Skeletal muscle tissue (tissue), 5 donors: ENCODE measurements around the gene CGB2. TPM values are rescaled to one million over a fixed set of nuclear protein-coding genes. Genes with fewer than 3 reads are reported as not detected.
"Not testable (repeated sequence)": the region's sequence is repeated elsewhere in the genome, so short reads cannot be mapped to it uniquely, and the experiment has no call there.

Experiments
- H3K27ac ChIP-seq: one replicate; pipeline ENCODE4 v1.7.0; 2013; ENCODE audit warnings: mild to moderate bottlenecking, low read depth, low read length, inconsistent platforms
- H3K27me3 ChIP-seq, 3 donors: one replicate each; pipeline ENCODE4 v1.7.0; 2013; ENCODE audit warnings: low read length in 3 of 3; ENCODE audit not compliant: control insufficient read depth in 3 of 3, insufficient read depth in 3 of 3
- H3K36me3 ChIP-seq, 3 donors: one replicate each; pipeline ENCODE4 v1.7.0; 2013; ENCODE audit warnings: low read length in 3 of 3; ENCODE audit not compliant: control insufficient read depth in 3 of 3, insufficient read depth in 3 of 3
- H3K4me1 ChIP-seq, 3 donors: one replicate each; pipeline ENCODE4 v1.7.0; 2013; ENCODE audit warnings: low read length in 3 of 3, mild to moderate bottlenecking in 3 of 3; ENCODE audit not compliant: control insufficient read depth in 3 of 3, insufficient read depth in 3 of 3
- H3K4me3 ChIP-seq, 3 donors: one replicate each; pipeline ENCODE4 v1.7.0; 2013; ENCODE audit warnings: low read length in 3 of 3
- H3K9ac ChIP-seq, 3 donors: one replicate each; pipeline ENCODE4 v1.7.0; 2013; ENCODE audit warnings: low read length in 3 of 3, mild to moderate bottlenecking in 3 of 3, moderate library complexity in 2 of 3, low read depth in 1 of 3
- H3K9me3 ChIP-seq, 3 donors: one replicate each; pipeline ENCODE4 v1.7.0; 2013; ENCODE audit warnings: low read length in 3 of 3; ENCODE audit not compliant: control insufficient read depth in 3 of 3
- small RNA-seq: library from RNA; depleted of rRNA; stranded (forward); fragments of <200 nt; gene quantifications from one replicate; pipeline ENCODE3, GENCODE V24; 2014
- total RNA-seq: library from RNA; depleted of rRNA; stranded (reverse); fragments of >200 nt; gene quantifications from one replicate; pipeline ENCODE4 v1.2.3, GENCODE V29; 2014
- donor health status: Osteomylitis.

CGB2 gene
- total RNA-seq, 1 donor from 2014 or later = not detected

GRCh38 chr19:49073514-49074378 is 42.1 kb downstream of the CGB2 start:
- Histone ChIP-seq H3K36me3 (peaks cover 0 to 6% (median 3%) of the 10 kb centered on the region in 3 donors), H3K27me3 (peaks cover 3 to 14% (median 12%) of the 10 kb centered on the region in 3 donors), H3K27ac (peak overlapping the region; percentile 93), H3K9me3 (no peaks in the 10 kb centered on the region), H3K4me1 (peaks cover 30 to 40% (median 35%) of the 10 kb centered on the region in 3 donors), H3K9ac (peak overlapping the region; percentile 90 to 93 (median 90)), H3K4me3 (peak overlapping the region; percentile 68 to 77 (median 71))

- not testable (repeated sequence) for H3K9me3 ChIP-seq, H3K36me3 ChIP-seq, H3K27ac ChIP-seq
- Histone ChIP-seq H3K9ac (peak overlapping the region in 2 of 3 donors; percentile 27 to 33), H3K27me3 (peaks cover 3 to 14% (median 12%) of the 10 kb centered on the region in 3 donors), H3K4me1 (peaks cover 20 to 29% (median 24%) of the 10 kb centered on the region in 3 donors), H3K4me3 (peak overlapping the region in 1 of 3 donors; percentile 5)
Observed at GRCh38 chr19:49074869-49075268, 43.2 kb downstream of the CGB2 start.

DNA sequence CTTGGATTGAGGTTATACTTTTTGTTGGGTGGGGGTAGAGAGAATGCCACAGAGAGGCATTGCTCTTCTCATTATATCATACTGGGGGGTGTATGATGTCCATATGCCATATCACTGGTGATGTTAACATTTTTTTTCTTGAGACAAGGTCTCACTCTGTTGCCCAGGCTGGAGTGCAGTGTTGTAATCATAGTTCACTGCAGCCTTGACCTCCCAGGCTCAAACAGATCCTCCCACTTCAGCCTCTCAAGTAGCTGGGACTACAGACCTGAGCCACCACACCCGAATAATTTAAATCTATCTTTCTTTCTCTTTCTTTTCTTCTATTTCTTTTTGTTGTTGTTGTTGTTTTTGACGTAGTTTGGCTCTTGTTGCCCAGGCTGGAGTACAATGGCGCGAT is 48.7 kb downstream of the CGB2 start:
- Histone ChIP-seq H3K4me1 (peaks cover under 1 to 5% (median 3%) of the 10 kb centered on the region in 3 donors), H3K9ac (no peak overlapping the region), H3K27me3 (no peaks in the 10 kb centered on the region), H3K27ac (no peak overlapping the region), H3K9me3 (no peaks in the 10 kb centered on the region), H3K4me3 (no peak overlapping the region), H3K36me3 (no peaks in the 10 kb centered on the region)

- Histone ChIP-seq H3K9me3 (no peaks in the 10 kb centered on the region), H3K27ac (no peak overlapping the region), H3K4me3 (no peak overlapping the region), H3K9ac (no peak overlapping the region), H3K4me1 (peaks cover 4 to 13% (median 8%) of the 10 kb centered on the region in 3 donors), H3K27me3 (no peaks in the 10 kb centered on the region), H3K36me3 (peaks cover 0 to 1% (median under 1%) of the 10 kb centered on the region in 3 donors)
Observed at GRCh38 chr19:49081273-49081672, 49.6 kb downstream of the CGB2 start.

Small RNAs within 50 kb of the gene (small RNA-seq; reads per million reads assigned to genes)
- gene MIR6798 (not detected), gene RN7SL708P (not detected)

Other genes with a start within 250 kb of the CGB2 start
- 13.6 TPM for gene BCAT2, start 220.9 kb upstream of the CGB2 start, total RNA-seq
- 0.52 TPM for gene HSD17B14, start 195.4 kb upstream of the CGB2 start, total RNA-seq
- gene PLEKHA4, start 163.3 kb upstream of the CGB2 start, total RNA-seq = 14.1 TPM
- gene PPP1R15A, start 159.5 kb upstream of the CGB2 start, total RNA-seq = 26.1 TPM
- gene TULP2, start 133.1 kb upstream of the CGB2 start, total RNA-seq = not detected
- gene NUCB1, start 131.6 kb upstream of the CGB2 start, total RNA-seq = 107 TPM
- gene DHDH, start 98.2 kb upstream of the CGB2 start, total RNA-seq = not detected
- gene BAX, start 77.0 kb upstream of the CGB2 start, total RNA-seq = 20.4 TPM
- 470 TPM for gene FTL, start 66.6 kb upstream of the CGB2 start, total RNA-seq
- gene GYS1, start 38.6 kb upstream of the CGB2 start, total RNA-seq = 42.8 TPM
- 101 TPM for gene RUVBL2, start 38.0 kb upstream of the CGB2 start, total RNA-seq
- not detected for gene LHB, start 14.8 kb upstream of the CGB2 start, total RNA-seq
- gene CGB3, start 7.6 kb upstream of the CGB2 start, total RNA-seq = not detected
- not detected for gene CGB1, start 5.0 kb downstream of the CGB2 start, total RNA-seq
- not detected for gene CGB5, start 12.0 kb downstream of the CGB2 start, total RNA-seq
- gene CGB8, start 17.2 kb downstream of the CGB2 start, total RNA-seq = not detected
- 0.52 TPM for gene CGB7, start 25.9 kb downstream of the CGB2 start, total RNA-seq
- gene NTF4, start 32.9 kb downstream of the CGB2 start, total RNA-seq = not detected
- gene KCNA7, start 40.8 kb downstream of the CGB2 start, total RNA-seq = 3.7 TPM
- 103 TPM for gene SNRNP70, start 53.6 kb downstream of the CGB2 start, total RNA-seq
- 18.3 TPM for gene LIN7B, start 82.5 kb downstream of the CGB2 start, total RNA-seq
- gene C19orf73, start 87.3 kb downstream of the CGB2 start, total RNA-seq = not detected
- 3.1 TPM for gene PPFIA3, start 87.7 kb downstream of the CGB2 start, total RNA-seq
- 78.3 TPM for gene HRC, start 123.5 kb downstream of the CGB2 start, total RNA-seq
- 5.2 TPM for gene TRPM4, start 125.9 kb downstream of the CGB2 start, total RNA-seq